ENCODE results near the gene ARHGAP18.

ARHGAP18 gene, protein sequence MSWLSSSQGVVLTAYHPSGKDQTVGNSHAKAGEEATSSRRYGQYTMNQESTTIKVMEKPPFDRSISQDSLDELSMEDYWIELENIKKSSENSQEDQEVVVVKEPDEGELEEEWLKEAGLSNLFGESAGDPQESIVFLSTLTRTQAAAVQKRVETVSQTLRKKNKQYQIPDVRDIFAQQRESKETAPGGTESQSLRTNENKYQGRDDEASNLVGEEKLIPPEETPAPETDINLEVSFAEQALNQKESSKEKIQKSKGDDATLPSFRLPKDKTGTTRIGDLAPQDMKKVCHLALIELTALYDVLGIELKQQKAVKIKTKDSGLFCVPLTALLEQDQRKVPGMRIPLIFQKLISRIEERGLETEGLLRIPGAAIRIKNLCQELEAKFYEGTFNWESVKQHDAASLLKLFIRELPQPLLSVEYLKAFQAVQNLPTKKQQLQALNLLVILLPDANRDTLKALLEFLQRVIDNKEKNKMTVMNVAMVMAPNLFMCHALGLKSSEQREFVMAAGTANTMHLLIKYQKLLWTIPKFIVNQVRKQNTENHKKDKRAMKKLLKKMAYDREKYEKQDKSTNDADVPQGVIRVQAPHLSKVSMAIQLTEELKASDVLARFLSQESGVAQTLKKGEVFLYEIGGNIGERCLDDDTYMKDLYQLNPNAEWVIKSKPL

GRCh38 chr6:129709769-129710449, at the start of gene ARHGAP18:
Gene ARHGAP18 (minus strand): TSS chr6:129710177. CDS start chr6:129710136, 41 bp downstream.
- no peak for DNase-seq

DNA sequence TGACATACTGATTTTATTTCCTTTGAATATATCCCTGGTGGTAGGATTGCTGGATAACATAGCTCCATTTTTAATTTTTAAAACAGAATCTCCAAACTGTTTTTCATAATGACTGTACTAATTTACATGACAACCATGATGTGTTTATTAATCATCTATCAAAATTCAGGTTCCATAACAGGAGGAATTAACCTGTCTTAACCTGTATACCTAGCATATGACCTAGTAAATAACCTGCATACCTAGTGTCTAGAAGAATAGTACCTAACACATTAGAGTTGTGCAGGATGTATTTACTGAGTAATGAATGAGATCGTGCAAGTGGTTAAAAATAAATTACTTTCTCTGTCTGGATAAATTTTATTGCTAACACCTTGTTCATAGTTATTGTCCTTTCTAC, 45.8 kb upstream of the ARHGAP18 start:
- no peak for DNase-seq

GRCh38 chr6:129754750-129755149, 44.8 kb upstream of the ARHGAP18 start:
- DNase-seq = no peak

DNA sequence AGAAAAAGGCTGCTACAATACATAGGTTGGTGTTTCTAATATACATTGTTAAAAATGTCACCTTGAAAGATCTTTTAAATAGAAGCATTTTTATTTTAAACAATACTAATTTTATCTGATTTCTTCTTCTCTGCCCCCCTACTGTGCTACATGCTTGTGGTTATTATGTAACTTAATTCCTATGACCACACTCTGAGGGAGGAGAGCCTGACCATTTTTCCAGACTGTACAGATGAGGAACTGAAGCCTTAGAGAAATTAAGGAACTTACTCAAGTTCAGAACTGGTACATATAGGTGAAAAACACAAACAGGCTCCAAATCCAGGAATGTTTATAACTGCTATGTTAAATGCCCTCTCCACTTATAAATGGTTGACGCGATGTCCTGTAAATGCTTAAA, 43.4 kb upstream of the ARHGAP18 start:
- DNase-seq = no peak

GRCh38 chr6:129751384-129751783, 41.4 kb upstream of the ARHGAP18 start:
- DNase-seq = no peak

- no peak for DNase-seq
Observed at GRCh38 chr6:129750360-129750759, 40.4 kb upstream of the ARHGAP18 start.

GRCh38 chr6:129749749-129750120, 39.8 kb upstream of the ARHGAP18 start:
- DNase-seq = no peak

DNA sequence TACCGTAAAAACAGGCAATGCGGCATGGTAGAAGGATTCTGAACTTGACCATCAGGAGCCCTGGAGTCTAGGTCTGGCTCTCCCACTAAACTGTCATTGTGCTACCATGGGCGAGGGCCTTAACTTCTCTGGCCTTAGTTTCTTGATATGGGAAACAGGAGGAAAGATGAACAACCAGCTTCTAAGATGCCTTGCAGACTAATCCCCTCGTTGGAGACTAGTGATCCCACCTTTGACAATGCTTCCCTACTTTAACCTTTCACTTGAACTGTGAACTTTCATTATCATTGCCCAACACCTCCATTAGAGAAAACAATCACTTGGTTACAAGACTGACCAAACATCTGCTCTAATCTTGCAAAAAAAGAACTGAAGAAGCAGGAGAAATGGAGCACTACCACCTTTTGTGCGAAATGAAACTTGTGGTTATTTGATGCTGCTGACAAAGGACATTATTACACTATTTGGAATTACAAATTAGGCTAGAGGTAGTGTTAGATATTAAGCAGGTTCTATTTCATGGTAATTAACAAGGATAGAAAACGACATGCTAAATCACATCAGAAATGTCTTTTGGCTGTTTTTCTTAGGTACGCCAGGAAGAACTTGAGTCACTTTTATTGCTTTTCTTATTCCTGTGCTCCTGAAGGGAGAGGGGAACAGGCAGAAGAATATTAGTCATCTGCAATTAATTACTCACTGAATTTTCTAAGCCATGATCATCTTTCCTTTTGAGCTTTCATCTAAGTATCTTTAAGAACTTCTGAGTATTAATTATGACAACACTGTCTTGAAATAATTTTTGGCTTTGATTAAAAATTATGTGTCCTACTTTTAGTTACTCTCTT, 39.1 kb upstream of the ARHGAP18 start:
- DNase-seq = no peak

DNA sequence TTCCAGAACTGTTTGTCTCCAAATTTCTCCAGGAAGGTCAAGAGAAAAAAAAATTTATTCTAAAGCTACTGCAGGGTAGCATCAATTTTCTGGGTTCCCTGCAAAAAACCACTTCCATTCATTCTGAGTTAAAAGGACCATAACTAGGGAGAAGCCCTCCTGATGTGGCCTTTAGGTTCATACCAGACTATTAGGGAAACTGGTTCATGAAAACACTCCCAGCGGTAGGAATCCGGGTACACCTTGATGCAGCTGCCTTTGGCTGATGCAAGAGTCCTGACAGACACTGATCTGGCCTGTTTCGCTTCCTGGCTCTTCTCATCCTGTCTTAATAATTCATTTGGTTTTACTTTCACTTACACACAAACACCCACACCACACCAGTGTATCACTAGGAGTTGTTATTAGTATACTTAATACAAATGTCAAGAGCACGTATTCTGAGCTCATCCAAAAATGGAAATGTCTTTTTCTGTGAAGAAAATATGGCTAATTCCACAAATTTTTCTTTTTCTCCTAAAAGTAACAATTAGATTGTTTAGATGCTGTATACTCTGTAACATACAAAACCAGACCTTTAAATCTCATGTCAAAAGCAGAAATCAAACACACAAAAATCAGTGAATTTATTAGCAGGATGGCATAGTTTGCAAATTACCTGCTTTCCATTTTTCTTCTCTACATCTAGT, 38.4 kb upstream of the ARHGAP18 start:
- no peak for DNase-seq

DNA sequence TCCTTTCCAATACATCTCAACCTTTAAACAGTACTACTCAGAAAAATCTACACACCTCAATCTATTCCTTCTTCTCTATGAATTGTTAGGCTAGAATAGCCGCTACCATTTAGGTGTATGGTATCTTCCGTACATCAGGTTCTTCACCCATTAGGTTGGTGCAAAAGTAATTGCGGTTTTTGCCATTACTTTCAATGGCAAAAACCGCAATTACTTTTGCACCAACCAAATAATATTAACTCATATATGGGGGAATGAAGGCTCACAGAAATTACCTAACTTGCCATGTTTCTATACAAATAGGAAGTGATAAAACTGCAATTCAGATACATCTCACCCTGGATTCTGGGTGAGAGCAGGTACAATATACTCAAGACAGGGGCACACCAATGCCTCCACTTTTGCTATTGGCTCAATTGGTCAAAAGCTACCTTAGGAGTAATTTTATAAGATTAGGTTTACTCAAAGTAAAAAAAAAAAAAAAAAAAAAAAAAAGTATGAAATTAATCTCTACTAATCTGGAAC, 37.7 kb upstream of the ARHGAP18 start:
- DNase-seq = no peak

DNA sequence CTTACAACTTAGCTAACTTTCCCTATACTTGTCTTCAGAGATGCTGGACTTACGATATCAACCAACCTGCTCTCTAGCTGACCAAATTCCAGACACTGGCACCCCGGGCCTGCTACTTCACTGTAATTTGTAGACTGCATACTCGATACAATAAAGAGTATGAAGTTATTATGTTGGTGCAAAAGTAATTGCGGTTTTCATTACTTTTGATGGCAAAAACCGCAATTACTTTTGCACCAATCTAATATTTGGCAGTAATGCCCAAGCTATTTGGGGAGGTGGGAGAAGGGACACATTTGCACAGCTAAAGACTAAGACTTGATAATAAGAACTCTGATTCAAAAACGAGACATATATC, 34.9 kb upstream of the ARHGAP18 start:
- no peak for DNase-seq

- no peak for DNase-seq
Observed at GRCh38 chr6:129744201-129744879, 34.4 kb upstream of the ARHGAP18 start.

DNA sequence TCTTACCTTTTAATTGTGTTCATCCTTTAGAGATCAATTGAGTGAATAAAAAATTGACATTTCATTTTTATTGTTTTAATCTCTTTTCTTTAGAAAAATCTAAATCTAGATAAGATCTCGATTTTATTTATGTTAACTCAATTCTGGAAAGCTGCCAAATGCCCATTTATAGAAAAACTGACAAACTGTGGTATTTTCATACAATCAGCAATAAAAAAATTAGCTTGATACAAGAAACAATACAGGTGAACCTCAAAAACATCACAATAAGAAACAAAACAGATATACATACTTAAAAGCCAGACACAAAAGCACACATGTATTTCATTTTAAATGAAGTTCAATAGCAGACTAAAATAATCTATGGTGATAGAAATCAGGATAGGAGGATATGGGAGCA, 30.0 kb upstream of the ARHGAP18 start:
- no peak for DNase-seq

DNA sequence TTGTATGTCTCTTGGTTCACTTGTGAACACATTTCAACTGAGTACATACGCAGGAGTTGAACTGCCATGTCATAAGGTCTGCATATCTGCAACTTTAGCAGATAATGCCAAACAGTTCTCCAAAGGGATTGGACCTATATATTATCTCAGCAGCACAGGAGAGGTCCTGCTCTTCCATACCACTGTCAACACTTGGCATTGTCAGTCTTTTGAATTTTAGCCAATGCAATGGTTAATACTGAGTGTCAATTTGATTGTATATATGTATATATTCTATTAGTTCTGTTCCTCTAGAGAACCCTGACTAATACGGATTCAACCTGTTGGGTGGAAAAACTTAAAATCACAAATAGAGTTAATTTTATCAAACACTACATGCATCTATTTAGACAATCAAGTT, 26.1 kb upstream of the ARHGAP18 start:
- no peak for DNase-seq

- DNase-seq = no peak
Observed at GRCh38 chr6:129733290-129733689, 23.3 kb upstream of the ARHGAP18 start.

DNA sequence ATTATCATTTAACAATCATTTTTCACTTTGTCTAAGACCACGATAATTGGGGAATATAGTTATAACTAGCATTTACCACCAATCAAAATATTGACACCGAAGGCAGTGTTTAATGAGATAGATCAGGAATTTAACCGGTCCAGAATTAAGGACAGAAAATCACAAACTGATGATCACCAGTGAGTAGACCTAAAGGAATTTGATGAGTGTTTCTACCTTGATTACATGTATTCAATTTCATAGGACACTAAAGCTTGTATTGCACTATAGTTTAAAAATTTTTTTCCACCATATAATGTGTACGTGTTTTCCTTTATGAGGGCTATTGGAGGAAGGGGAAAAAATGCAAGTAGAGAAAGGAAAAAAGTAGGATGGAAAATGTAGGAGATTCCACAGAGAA, 22.6 kb upstream of the ARHGAP18 start:
- DNase-seq = no peak

GRCh38 chr6:129732034-129732433, 22.1 kb upstream of the ARHGAP18 start:
- no peak for DNase-seq

DNA sequence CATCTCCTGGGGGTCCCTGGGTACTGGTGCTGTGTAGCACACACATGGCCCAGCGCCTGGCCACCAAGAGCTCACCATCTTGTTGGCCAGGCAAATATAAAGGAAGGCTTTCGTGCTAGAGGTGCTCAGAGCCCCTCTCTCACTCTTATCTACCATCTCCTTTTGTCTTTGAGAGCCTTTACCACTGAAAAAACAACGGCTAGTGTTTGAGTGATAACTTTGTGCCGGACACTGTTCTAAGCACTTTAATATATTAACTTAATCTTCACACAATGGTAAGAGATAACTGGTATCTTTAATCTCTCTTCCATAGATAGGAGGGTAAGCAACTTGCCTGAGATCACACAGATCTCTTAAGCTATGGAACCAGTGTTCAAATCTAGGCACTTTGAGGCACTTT, 21.5 kb upstream of the ARHGAP18 start:
- no peak for DNase-seq

- DNase-seq = no peak
Observed at GRCh38 chr6:129730477-129731165, 20.6 kb upstream of the ARHGAP18 start.

DNA sequence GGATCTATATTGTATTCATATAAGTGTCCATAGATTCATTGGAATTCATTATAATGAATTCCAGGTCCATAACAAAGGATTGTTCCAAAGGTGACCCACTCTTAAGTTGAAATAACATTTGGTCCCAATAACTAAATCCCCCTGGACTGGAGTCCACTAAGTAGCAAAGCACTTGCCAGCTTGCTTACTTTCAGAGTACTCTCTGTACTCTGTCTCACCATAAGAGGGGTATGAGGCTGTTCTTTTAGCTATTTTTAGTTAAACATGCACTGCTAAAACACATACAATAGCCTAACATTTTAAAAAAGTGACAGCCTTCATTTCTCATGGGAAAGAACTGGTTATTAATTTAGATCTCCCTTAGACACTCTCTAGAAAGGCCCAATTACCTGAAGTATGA, 16.7 kb upstream of the ARHGAP18 start:
- DNase-seq = no peak

GRCh38 chr6:129725341-129725740, 15.4 kb upstream of the ARHGAP18 start:
- no peak for DNase-seq

All from NCI-H1436 treated with DMSO at 0.1 percent for 48 hours (cell line).